ENCODE results near the gene CCT7. TPM values are rescaled to one million over a fixed set of nuclear protein-coding genes. Genes with fewer than 3 reads are reported as not detected.

Gene CCT7
- polyA plus RNA-seq, 2 of the 4 experiments (the other 2 are of a cell fraction), result 685 to 850 TPM

- H3K4me3 ChIP-seq, result no peak overlapping the region
- ChIA-PET CTCF (interaction anchor here (1.0 to 5.8 kb wide), 5 partner anchors 11 to 43 kb away, joined by 3 to 50 read pairs (median 5); no protein-coding TSS in a partner anchor), POLR2A (interaction anchor here (1.8 kb wide), 1 partner anchor 12 kb away, joined by 10 read pairs; the partner anchor contains the start of gene CCT7)
- no peak overlapping the region for H3K27ac ChIP-seq
- no peaks in the 10 kb centered on the region for H3K4me1 ChIP-seq
- no peak for ATAC-seq
- H3K4me2 ChIP-seq, result no peak overlapping the region
- 86% methylated on average over 3 of the region's 3 CpGs for WGBS (ENCODE audit: missing lambda C conversion rate)
- no peaks in the 10 kb centered on the region for H3K9me3 ChIP-seq
- DNase-seq (ENCODE audit: low read depth in 1 of 2, low spot score in 1 of 2), result no peak
- FAIRE-seq, result no peak
- no peak for TF ChIP-seq ZNF302 (CRISPR knock-in tag; IDR thresholded peaks at IDR 0.05)
- TF ChIP-seq MAFK (IDR thresholded peaks at IDR 0.05; ENCODE audit: partially characterized antibody), result peak; percentile 46
Measured at GRCh38 chr2:73246850-73247249, 12.7 kb downstream of the CCT7 start.

GRCh38 chr2:73249636-73250035 is 15.5 kb downstream of the CCT7 start:
- no peaks in the 10 kb centered on the region for H3K4me1 ChIP-seq
- DNase-seq (ENCODE audit: low read depth in 1 of 2, low spot score in 1 of 2) (no peak), ATAC-seq (no peak), FAIRE-seq (no peak)
- POLR2A ChIA-PET, result interaction anchor here (2.0 kb wide), 1 partner anchor 15 kb away, joined by 7 read pairs; the partner anchor contains the start of gene CCT7
- CTCF ChIA-PET, result interaction anchor here (0.9 to 5.8 kb wide), 3 partner anchors 9 to 37 kb away, joined by 4 to 50 read pairs (median 7); no protein-coding TSS in a partner anchor
- H3K4me3 ChIP-seq, result no peak overlapping the region
- WGBS (ENCODE audit: missing lambda C conversion rate), result 90% methylated on average over 9 of the region's 9 CpGs
- TF ChIP-seq ZNF302 (CRISPR knock-in tag; IDR thresholded peaks at IDR 0.05), result no peak
- no peak for TF ChIP-seq ELK1 (IDR thresholded peaks at IDR 0.05; ENCODE audit: low read depth, low read length)
- TF ChIP-seq CBX2 (IDR thresholded peaks at IDR 0.05; ENCODE audit: borderline replicate concordance, low read depth), result no peak
- no peak for TF ChIP-seq CHD2 (IDR thresholded peaks at IDR 0.05; ENCODE audit: low read length, partially characterized antibody)
- TF ChIP-seq FOSB (CRISPR knock-in tag; IDR thresholded peaks at IDR 0.05), result no peak
- no peak for TF ChIP-seq HEYL (CRISPR knock-in tag; IDR thresholded peaks at IDR 0.05)
- no peak for TF ChIP-seq GATA3 (IDR thresholded peaks at IDR 0.05; ENCODE audit: borderline replicate concordance)
- TF ChIP-seq CEBPB (IDR thresholded peaks at IDR 0.05), result no peak
- no peak for TF ChIP-seq HES2 (IDR thresholded peaks at IDR 0.05)
- no peak for TF ChIP-seq POLR2A (IDR thresholded peaks at IDR 0.05; ENCODE audit: low read length)
- no peak for TF ChIP-seq KDM1A (IDR thresholded peaks at IDR 0.05; ENCODE audit: low read depth)
- no peak for TF ChIP-seq RCOR1 (IDR thresholded peaks at IDR 0.05; ENCODE audit: low read depth, low read length)
- no peak for TF ChIP-seq MYC (IDR thresholded peaks at IDR 0.05; ENCODE audit: borderline replicate concordance, low read length)
- no peak for TF ChIP-seq ESRRA (IDR thresholded peaks at IDR 0.05; ENCODE audit: borderline replicate concordance, low read length)
- TF ChIP-seq HMGXB4 (CRISPR knock-in tag; IDR thresholded peaks at IDR 0.05; ENCODE audit: borderline replicate concordance), result no peak
- no peak overlapping the region for H3K4me2 ChIP-seq
- H3K27ac ChIP-seq, result no peak overlapping the region
- H3K9me3 ChIP-seq, result no peaks in the 10 kb centered on the region

GRCh38 chr2:73250872-73251846 is 17.1 kb downstream of the CCT7 start:
- Histone ChIP-seq H3K4me3 (no peak overlapping the region), H3K27ac (no peak overlapping the region), H3K9me3 (no peaks in the 10 kb centered on the region), H3K4me2 (no peak overlapping the region), H3K4me1 (no peaks in the 10 kb centered on the region)
- ATAC-seq (no peak), FAIRE-seq (no peak), DNase-seq (ENCODE audit: low read depth in 1 of 2, low spot score in 1 of 2) (no peak)
- WGBS (ENCODE audit: missing lambda C conversion rate), result 91% methylated on average over 17 of the region's 17 CpGs
- POLR2A ChIA-PET, result interaction anchor here (2.0 kb wide), 1 partner anchor 17 kb away, joined by 7 read pairs; the partner anchor contains the start of gene CCT7
- CTCF ChIA-PET, result interaction anchor here (0.9 to 5.8 kb wide), 10 partner anchors 7 to 74 kb away, joined by 3 to 50 read pairs (median 4); partner anchors contain the start of gene PRADC1
- TF ChIP-seq POLR2AphosphoS2 (conservative IDR thresholded peaks at IDR 0.05; ENCODE audit: low read length) (no peak), EP300 (IDR thresholded peaks at IDR 0.05) (no peak), CTCF (IDR thresholded peaks at IDR 0.05) (no peak), NFE2L2 (conservative IDR thresholded peaks at IDR 0.05; ENCODE audit: low read length) (no peak), ZC3H11A (IDR thresholded peaks at IDR 0.05) (no peak), SMC3 (IDR thresholded peaks at IDR 0.05) (no peak), HOXA7 (CRISPR knock-in tag; IDR thresholded peaks at IDR 0.05) (no peak), NR3C1 (IDR thresholded peaks at IDR 0.05) (no peak), CHD4 (IDR thresholded peaks at IDR 0.05; ENCODE audit: borderline replicate concordance) (no peak), HOXB5 (CRISPR knock-in tag; IDR thresholded peaks at IDR 0.05) (no peak), TP53 (CRISPR knock-in tag; IDR thresholded peaks at IDR 0.05) (no peak), ELK1 (IDR thresholded peaks at IDR 0.05; ENCODE audit: low read depth, low read length) (no peak), MAFK (IDR thresholded peaks at IDR 0.05; ENCODE audit: partially characterized antibody) (no peak)
